AG09319 (cell line): ENCODE results near the gene CAMK2B.

Experiments
- DNase-seq: peaks from one replicate; pipeline ENCODE4 v3.0.0-alpha.2; 2010; ENCODE audit warnings: low read depth; ENCODE audit errors: extremely low read depth
- CTCF ChIP-seq: IDR thresholded peaks from 2 replicates; pipeline ENCODE4 v1.5.1; 2011; ENCODE audit warnings: low read depth, mild to moderate bottlenecking, inconsistent platforms, low read length, moderate library complexity

Gene CAMK2B

GRCh38 chr7:44285561-44285960, 39.8 kb downstream of the CAMK2B start:
- no peak for TF ChIP-seq CTCF
- DNase-seq, result no peak

- no peak for TF ChIP-seq CTCF
- DNase-seq, result no peak
Observed at GRCh38 chr7:44284881-44285541, 40.4 kb downstream of the CAMK2B start.

- TF ChIP-seq CTCF, result no peak
- no peak for DNase-seq
Observed at GRCh38 chr7:44284216-44284615, 41.2 kb downstream of the CAMK2B start.

- no peak for DNase-seq
- TF ChIP-seq CTCF, result no peak
Observed at GRCh38 chr7:44283381-44284211, 41.8 kb downstream of the CAMK2B start.

GRCh38 chr7:44282601-44283171, 42.7 kb downstream of the CAMK2B start:
- DNase-seq, result no peak
- TF ChIP-seq CTCF, result no peak

GRCh38 chr7:44281811-44282600, 43.4 kb downstream of the CAMK2B start:
- no peak for DNase-seq
- no peak for TF ChIP-seq CTCF
